ENCODE results near the gene LASP1NB.

LASP1NB gene

GRCh38 chr17:38886643-38887010, 38.8 kb upstream of the LASP1NB start:
- Histone ChIP-seq H3K9ac (ENCODE audit: low read depth in 1 of 2, low read length in 2 of 2) (peak overlapping the region; percentile 15 to 19), H3K4me1 (ENCODE audit: control insufficient read depth in 1 of 2, insufficient read depth in 2 of 2, low read length in 2 of 2) (peaks cover 71 to 86% of the 10 kb centered on the region in 2 donors), H3K27me3 (ENCODE audit: control insufficient read depth in 1 of 2, insufficient read depth in 2 of 2, low read length in 2 of 2) (no peaks in the 10 kb centered on the region), H3K9me3 (ENCODE audit: control insufficient read depth in 1 of 2, low read length in 2 of 2) (no peaks in the 10 kb centered on the region), H3K27ac (ENCODE audit: low read depth, low read length) (no peak overlapping the region), H3K36me3 (ENCODE audit: control insufficient read depth in 1 of 2, insufficient read depth in 2 of 2, low read length in 2 of 2) (peaks cover 29 to 56% of the 10 kb centered on the region in 2 donors), H3K4me3 (ENCODE audit: low read depth in 1 of 2, low read length in 2 of 2) (peak overlapping the region; percentile 8 to 51)

- Histone ChIP-seq H3K27me3 (ENCODE audit: control insufficient read depth in 1 of 2, insufficient read depth in 2 of 2, low read length in 2 of 2) (no peaks in the 10 kb centered on the region), H3K36me3 (ENCODE audit: control insufficient read depth in 1 of 2, insufficient read depth in 2 of 2, low read length in 2 of 2) (peaks cover 44 to 65% of the 10 kb centered on the region in 2 donors), H3K4me1 (ENCODE audit: control insufficient read depth in 1 of 2, insufficient read depth in 2 of 2, low read length in 2 of 2) (peaks cover 64 to 89% of the 10 kb centered on the region in 2 donors)
These were observed 36.6 kb upstream of the LASP1NB start for GRCh38 chr17:38888842-38889241.

GRCh38 chr17:38889745-38890409, 35.5 kb upstream of the LASP1NB start:
- no peaks in the 10 kb centered on the region for H3K27me3 ChIP-seq (ENCODE audit: control insufficient read depth in 1 of 2, insufficient read depth in 2 of 2, low read length in 2 of 2)
- no peak overlapping the region for H3K27ac ChIP-seq (ENCODE audit: low read depth, low read length)
- H3K4me1 ChIP-seq (ENCODE audit: control insufficient read depth in 1 of 2, insufficient read depth in 2 of 2, low read length in 2 of 2), result peaks cover 64 to 85% of the 10 kb centered on the region in 2 donors

More at GRCh38 chr17:38888842-38889241, 36.6 kb upstream of the LASP1NB start:
- H3K9ac ChIP-seq (ENCODE audit: low read depth in 1 of 2, low read length in 2 of 2), result no peak overlapping the region
- no peak overlapping the region for H3K4me3 ChIP-seq (ENCODE audit: low read depth in 1 of 2, low read length in 2 of 2)
- H3K27ac ChIP-seq (ENCODE audit: low read depth, low read length), result no peak overlapping the region
- no peaks in the 10 kb centered on the region for H3K9me3 ChIP-seq (ENCODE audit: control insufficient read depth in 1 of 2, low read length in 2 of 2)

GRCh38 chr17:38890410-38890746, 35.0 kb upstream of the LASP1NB start:
- Histone ChIP-seq H3K4me1 (ENCODE audit: control insufficient read depth in 1 of 2, insufficient read depth in 2 of 2, low read length in 2 of 2) (peaks cover 59 to 80% of the 10 kb centered on the region in 2 donors), H3K9ac (ENCODE audit: low read depth in 1 of 2, low read length in 2 of 2) (no peak overlapping the region), H3K27me3 (ENCODE audit: control insufficient read depth in 1 of 2, insufficient read depth in 2 of 2, low read length in 2 of 2) (no peaks in the 10 kb centered on the region), H3K27ac (ENCODE audit: low read depth, low read length) (no peak overlapping the region), H3K9me3 (ENCODE audit: control insufficient read depth in 1 of 2, low read length in 2 of 2) (no peaks in the 10 kb centered on the region), H3K4me3 (ENCODE audit: low read depth in 1 of 2, low read length in 2 of 2) (no peak overlapping the region), H3K36me3 (ENCODE audit: control insufficient read depth in 1 of 2, insufficient read depth in 2 of 2, low read length in 2 of 2) (peaks cover 44 to 68% of the 10 kb centered on the region in 2 donors)

More at GRCh38 chr17:38889745-38890409, 35.5 kb upstream of the LASP1NB start:
- H3K9me3 ChIP-seq (ENCODE audit: control insufficient read depth in 1 of 2, low read length in 2 of 2), result no peaks in the 10 kb centered on the region
- H3K4me3 ChIP-seq (ENCODE audit: low read depth in 1 of 2, low read length in 2 of 2), result no peak overlapping the region
- H3K9ac ChIP-seq (ENCODE audit: low read depth in 1 of 2, low read length in 2 of 2), result no peak overlapping the region
- H3K36me3 ChIP-seq (ENCODE audit: control insufficient read depth in 1 of 2, insufficient read depth in 2 of 2, low read length in 2 of 2), result peaks cover 44 to 71% of the 10 kb centered on the region in 2 donors

- H3K9me3 ChIP-seq (ENCODE audit: control insufficient read depth in 1 of 2, low read length in 2 of 2), result no peaks in the 10 kb centered on the region
- H3K27me3 ChIP-seq (ENCODE audit: control insufficient read depth in 1 of 2, insufficient read depth in 2 of 2, low read length in 2 of 2), result no peaks in the 10 kb centered on the region
- H3K4me1 ChIP-seq (ENCODE audit: control insufficient read depth in 1 of 2, insufficient read depth in 2 of 2, low read length in 2 of 2), result peaks cover 56 to 78% of the 10 kb centered on the region in 2 donors
- peaks cover 52 to 73% of the 10 kb centered on the region in 2 donors for H3K36me3 ChIP-seq (ENCODE audit: control insufficient read depth in 1 of 2, insufficient read depth in 2 of 2, low read length in 2 of 2)
- H3K4me3 ChIP-seq (ENCODE audit: low read depth in 1 of 2, low read length in 2 of 2), result no peak overlapping the region
- no peak overlapping the region for H3K27ac ChIP-seq (ENCODE audit: low read depth, low read length)
- H3K9ac ChIP-seq (ENCODE audit: low read depth in 1 of 2, low read length in 2 of 2), result no peak overlapping the region
These were observed 34.0 kb upstream of the LASP1NB start for GRCh38 chr17:38891441-38891840.

GRCh38 chr17:38892083-38892482, 33.3 kb upstream of the LASP1NB start:
- H3K9me3 ChIP-seq (ENCODE audit: control insufficient read depth in 1 of 2, low read length in 2 of 2), result no peaks in the 10 kb centered on the region
- H3K36me3 ChIP-seq (ENCODE audit: control insufficient read depth in 1 of 2, insufficient read depth in 2 of 2, low read length in 2 of 2), result peaks cover 55 to 79% of the 10 kb centered on the region in 2 donors
- peaks cover 56 to 78% of the 10 kb centered on the region in 2 donors for H3K4me1 ChIP-seq (ENCODE audit: control insufficient read depth in 1 of 2, insufficient read depth in 2 of 2, low read length in 2 of 2)
- H3K27ac ChIP-seq (ENCODE audit: low read depth, low read length), result no peak overlapping the region
- no peak overlapping the region for H3K9ac ChIP-seq (ENCODE audit: low read depth in 1 of 2, low read length in 2 of 2)
- H3K27me3 ChIP-seq (ENCODE audit: control insufficient read depth in 1 of 2, insufficient read depth in 2 of 2, low read length in 2 of 2), result no peaks in the 10 kb centered on the region
- no peak overlapping the region for H3K4me3 ChIP-seq (ENCODE audit: low read depth in 1 of 2, low read length in 2 of 2)

- no peaks in the 10 kb centered on the region for H3K27me3 ChIP-seq (ENCODE audit: control insufficient read depth in 1 of 2, insufficient read depth in 2 of 2, low read length in 2 of 2)
- peaks cover 56 to 78% of the 10 kb centered on the region in 2 donors for H3K4me1 ChIP-seq (ENCODE audit: control insufficient read depth in 1 of 2, insufficient read depth in 2 of 2, low read length in 2 of 2)
- no peak overlapping the region for H3K4me3 ChIP-seq (ENCODE audit: low read depth in 1 of 2, low read length in 2 of 2)
- H3K27ac ChIP-seq (ENCODE audit: low read depth, low read length), result no peak overlapping the region
- H3K36me3 ChIP-seq (ENCODE audit: control insufficient read depth in 1 of 2, insufficient read depth in 2 of 2, low read length in 2 of 2), result peaks cover 55 to 73% of the 10 kb centered on the region in 2 donors
- no peaks in the 10 kb centered on the region for H3K9me3 ChIP-seq (ENCODE audit: control insufficient read depth in 1 of 2, low read length in 2 of 2)
- H3K9ac ChIP-seq (ENCODE audit: low read depth in 1 of 2, low read length in 2 of 2), result no peak overlapping the region
These were observed 32.8 kb upstream of the LASP1NB start for GRCh38 chr17:38892620-38893019.

- Histone ChIP-seq H3K4me1 (ENCODE audit: control insufficient read depth in 1 of 2, insufficient read depth in 2 of 2, low read length in 2 of 2) (peaks cover 57 to 80% of the 10 kb centered on the region in 2 donors), H3K27me3 (ENCODE audit: control insufficient read depth in 1 of 2, insufficient read depth in 2 of 2, low read length in 2 of 2) (no peaks in the 10 kb centered on the region), H3K9ac (ENCODE audit: low read depth in 1 of 2, low read length in 2 of 2) (no peak overlapping the region), H3K9me3 (ENCODE audit: control insufficient read depth in 1 of 2, low read length in 2 of 2) (no peaks in the 10 kb centered on the region), H3K4me3 (ENCODE audit: low read depth in 1 of 2, low read length in 2 of 2) (no peak overlapping the region), H3K36me3 (ENCODE audit: control insufficient read depth in 1 of 2, insufficient read depth in 2 of 2, low read length in 2 of 2) (peaks cover 54 to 68% of the 10 kb centered on the region in 2 donors), H3K27ac (ENCODE audit: low read depth, low read length) (no peak overlapping the region)
These were observed 32.3 kb upstream of the LASP1NB start for GRCh38 chr17:38893113-38893512.

GRCh38 chr17:38893607-38894006, 31.8 kb upstream of the LASP1NB start:
- Histone ChIP-seq H3K4me1 (ENCODE audit: control insufficient read depth in 1 of 2, insufficient read depth in 2 of 2, low read length in 2 of 2) (peaks cover 61 to 84% of the 10 kb centered on the region in 2 donors), H3K27me3 (ENCODE audit: control insufficient read depth in 1 of 2, insufficient read depth in 2 of 2, low read length in 2 of 2) (no peaks in the 10 kb centered on the region), H3K27ac (ENCODE audit: low read depth, low read length) (no peak overlapping the region), H3K36me3 (ENCODE audit: control insufficient read depth in 1 of 2, insufficient read depth in 2 of 2, low read length in 2 of 2) (peaks cover 54 to 68% of the 10 kb centered on the region in 2 donors), H3K9ac (ENCODE audit: low read depth in 1 of 2, low read length in 2 of 2) (no peak overlapping the region), H3K4me3 (ENCODE audit: low read depth in 1 of 2, low read length in 2 of 2) (no peak overlapping the region), H3K9me3 (ENCODE audit: control insufficient read depth in 1 of 2, low read length in 2 of 2) (no peaks in the 10 kb centered on the region)

- Histone ChIP-seq H3K27ac (ENCODE audit: low read depth, low read length) (no peak overlapping the region), H3K4me1 (ENCODE audit: control insufficient read depth in 1 of 2, insufficient read depth in 2 of 2, low read length in 2 of 2) (peaks cover 65 to 84% of the 10 kb centered on the region in 2 donors), H3K9ac (ENCODE audit: low read depth in 1 of 2, low read length in 2 of 2) (no peak overlapping the region), H3K9me3 (ENCODE audit: control insufficient read depth in 1 of 2, low read length in 2 of 2) (no peaks in the 10 kb centered on the region), H3K4me3 (ENCODE audit: low read depth in 1 of 2, low read length in 2 of 2) (no peak overlapping the region), H3K36me3 (ENCODE audit: control insufficient read depth in 1 of 2, insufficient read depth in 2 of 2, low read length in 2 of 2) (peaks cover 59 to 68% of the 10 kb centered on the region in 2 donors), H3K27me3 (ENCODE audit: control insufficient read depth in 1 of 2, insufficient read depth in 2 of 2, low read length in 2 of 2) (no peaks in the 10 kb centered on the region)
These were observed 31.1 kb upstream of the LASP1NB start for GRCh38 chr17:38894276-38894675.

Measured in duodenal mucosa (tissue), 2 donors.